COLO829 (cell line): Measurements from ENCODE around the gene TMEM240.
"Not testable (repeated sequence)": the region's sequence is repeated elsewhere in the genome, so short reads cannot be mapped to it uniquely, and the experiment has no call there.

ENCODE experiments used
- DNase-seq: peaks from one replicate; pipeline ENCODE4 v3.0.0; 2012; ENCODE audit warnings: low spot score

Gene TMEM240

GRCh38 chr1:1495461-1495975, 44.9 kb downstream of the TMEM240 start:
- not testable (repeated sequence) for DNase-seq

DNA sequence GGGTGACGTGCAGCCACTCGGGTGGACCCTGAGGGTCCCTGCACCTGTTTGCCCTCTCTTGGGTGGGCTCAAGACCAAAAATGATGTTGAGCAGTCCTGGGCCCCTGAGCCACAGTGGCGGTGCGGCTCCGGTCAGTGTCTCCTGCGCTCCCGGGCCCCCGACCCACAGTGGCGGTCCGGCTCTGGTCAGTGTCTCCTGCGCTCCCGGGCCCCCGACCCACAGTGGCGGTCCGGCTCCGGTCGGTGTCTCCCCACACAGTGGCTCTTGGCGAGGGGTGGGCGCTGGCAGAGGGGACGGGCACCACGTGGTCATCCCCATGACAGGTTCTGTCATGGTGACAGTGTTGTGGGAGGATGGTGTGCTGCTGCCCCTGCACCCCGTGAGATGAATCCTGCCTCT, 46.1 kb downstream of the TMEM240 start:
- DNase-seq, result not testable (repeated sequence)

- no peak for DNase-seq
Observed at GRCh38 chr1:1491601-1492000, 48.8 kb downstream of the TMEM240 start.

DNA sequence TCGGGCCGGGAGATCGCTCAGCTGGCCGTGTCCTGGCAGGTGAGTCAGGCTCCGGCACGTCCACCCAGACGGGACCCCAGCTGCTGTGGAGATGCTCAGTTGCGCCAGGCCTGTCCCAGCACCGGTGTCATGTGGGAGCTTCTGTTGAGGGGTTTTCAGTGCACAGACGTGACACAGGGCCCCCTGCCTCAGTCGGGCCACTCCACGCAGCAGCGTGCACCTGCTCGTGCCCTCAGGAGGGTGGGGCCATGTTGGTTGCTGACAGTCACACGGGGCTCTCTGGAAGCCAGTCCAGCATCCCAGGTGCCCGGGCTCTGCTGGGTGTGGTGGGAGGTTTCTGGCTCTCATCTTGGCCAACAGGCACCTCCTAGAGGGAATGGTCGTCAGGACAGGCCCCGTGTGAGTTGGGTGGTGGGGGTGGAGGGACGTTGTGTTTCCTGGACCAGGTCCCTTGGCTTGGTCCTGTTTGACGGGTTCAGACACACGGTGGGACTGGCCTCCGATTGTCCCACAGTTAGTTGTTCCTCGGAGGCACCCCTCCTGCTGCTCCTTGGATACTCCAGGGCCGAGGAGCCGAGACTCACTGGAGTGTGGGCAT, 49.7 kb downstream of the TMEM240 start:
- no peak for DNase-seq

DNA sequence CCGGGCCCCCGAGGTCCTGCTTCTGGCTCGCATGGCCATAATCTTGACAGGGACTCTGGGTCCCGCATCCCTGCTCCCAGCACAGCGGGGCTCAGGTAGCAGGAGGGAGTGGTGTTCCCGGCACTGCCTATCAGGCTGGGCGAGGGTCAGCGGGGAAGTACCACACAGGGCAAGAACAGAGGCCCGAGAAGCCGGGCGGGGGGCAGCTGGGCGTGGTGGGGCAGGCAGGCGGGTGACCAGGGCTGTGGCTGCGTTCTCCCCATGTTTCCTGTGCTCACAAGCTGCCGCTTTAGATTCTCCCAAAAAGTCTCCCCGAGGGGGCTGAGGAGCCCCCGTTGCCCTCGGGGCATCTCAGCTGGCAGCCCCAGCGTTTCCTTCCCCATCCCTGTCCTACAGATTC, 50.6 kb downstream of the TMEM240 start:
- no peak for DNase-seq

- DNase-seq, result no peak
Observed at GRCh38 chr1:1489231-1489630, 51.2 kb downstream of the TMEM240 start.

DNA sequence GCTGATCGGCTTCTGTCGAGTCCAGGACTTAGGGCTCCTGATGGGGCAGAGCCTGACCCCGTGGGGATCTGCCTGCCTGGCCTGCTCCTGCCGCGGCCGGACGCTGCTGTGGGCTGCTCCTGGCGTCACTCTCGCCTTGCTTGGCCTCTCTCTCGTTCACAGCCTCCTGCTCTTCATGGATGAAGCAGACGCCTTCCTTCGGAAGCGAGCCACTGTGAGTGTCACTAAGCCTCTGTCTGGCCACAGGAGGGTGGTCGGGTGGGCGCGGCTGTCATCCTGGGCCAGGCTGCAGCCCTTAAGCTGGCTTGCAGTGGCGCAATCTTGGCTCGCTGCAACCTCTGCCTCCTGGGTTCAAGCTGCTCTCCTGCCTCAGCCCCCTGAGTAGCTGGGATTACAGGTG, 52.7 kb downstream of the TMEM240 start:
- no peak for DNase-seq

- not testable (repeated sequence) for DNase-seq
Observed at GRCh38 chr1:1485755-1486317, 54.6 kb downstream of the TMEM240 start.

DNA sequence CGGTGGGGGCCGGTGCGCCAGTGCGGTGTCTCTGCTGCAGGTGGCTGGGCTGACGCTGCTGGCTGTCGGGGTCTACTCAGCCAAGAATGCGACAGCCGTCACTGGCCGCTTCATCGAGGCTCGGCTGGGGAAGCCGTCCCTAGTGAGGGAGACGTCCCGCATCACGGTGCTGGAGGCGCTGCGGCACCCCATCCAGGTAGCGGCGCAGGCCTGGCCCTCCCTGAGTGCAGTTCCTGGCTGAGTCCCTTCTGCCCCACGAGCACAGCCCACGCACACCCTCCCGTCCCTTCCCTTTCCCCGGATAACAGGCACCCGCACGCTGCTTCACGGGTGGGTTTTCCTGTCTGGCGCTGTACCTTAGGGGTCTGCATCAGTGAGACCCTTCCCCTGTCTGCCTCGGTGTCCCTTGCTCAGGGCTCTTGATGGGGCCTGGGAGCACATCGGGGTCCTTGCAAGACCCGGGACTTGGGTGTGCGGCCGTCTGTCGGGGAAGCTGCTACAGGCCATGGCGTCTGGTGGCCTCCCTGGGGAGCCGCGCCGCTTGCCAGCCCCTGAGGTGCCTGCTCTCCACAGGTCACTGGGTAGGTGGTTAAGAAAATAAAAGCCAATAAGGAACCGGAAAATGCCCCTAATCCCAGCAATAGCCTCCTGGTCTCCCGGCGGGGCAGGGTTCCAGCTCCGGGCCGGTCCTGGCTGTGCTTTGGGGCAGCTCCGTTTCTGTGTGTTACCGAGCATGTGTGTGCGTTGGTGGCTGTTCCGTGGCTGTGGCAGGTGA, 55.3 kb downstream of the TMEM240 start:
- not testable (repeated sequence) for DNase-seq
